A673 (cell line): Measurements from ENCODE around the gene MSANTD2. TPM values are rescaled to one million over a fixed set of nuclear protein-coding genes. Genes with fewer than 3 reads are reported as not detected.

Experiments used
- BruUV-seq: library from RNA; stranded (reverse); fragments of 400-500 nt; replicated peaks from 2 replicates; lab custom pipeline; 2021; lab: Mats Ljungman, UMichigan
- CTCF ChIA-PET: fragments of 300-600 bp; sonication (Branson Sonifier 250); formaldehyde crosslinking; loops from one replicate; lab custom pipeline; 2022; ENCODE audit warnings: antibody characterized with exemption; lab: Charles Lee
- POLR2A ChIA-PET: fragments of 300-600 bp; sonication (Branson Sonifier 250); formaldehyde crosslinking; loops from one replicate; lab custom pipeline; 2022; ENCODE audit warnings: antibody characterized with exemption; ENCODE audit not compliant: low non-redundant PET; lab: Charles Lee
- DNase-seq: peaks from one replicate; pipeline ENCODE4 v3.0.0-alpha.2; 2015; ENCODE audit warnings: low spot score
- H3K27ac ChIP-seq: fragments of 200-600 bp; sonication (generic); 2 replicates; pipeline ENCODE4 v1.5.1; 2016; ENCODE audit warnings: mixed run types, low read depth, mild to moderate bottlenecking, mixed read lengths, antibody characterized with exemption, low read length; ENCODE audit not compliant: poor library complexity, severe bottlenecking
- H3K27me3 ChIP-seq: fragments of 200-600 bp; sonication (generic); replicated peaks from 2 replicates; pipeline ENCODE4 v1.6.1; 2017; ENCODE audit warnings: mixed run types, low read depth, mild to moderate bottlenecking, mixed read lengths, antibody characterized with exemption, low read length; ENCODE audit not compliant: insufficient read depth, poor library complexity
- H3K36me3 ChIP-seq: fragments of 200-600 bp; sonication (generic); 2 replicates; pipeline ENCODE4 v1.6.1; 2016; ENCODE audit warnings: mixed run types, mild to moderate bottlenecking, mixed read lengths, antibody characterized with exemption, low read length; ENCODE audit not compliant: insufficient read depth, poor library complexity, severe bottlenecking
- H3K4me1 ChIP-seq: fragments of 200-600 bp; sonication (generic); 2 replicates; pipeline ENCODE4 v1.6.1; 2017; ENCODE audit warnings: mixed run types, mild to moderate bottlenecking, mixed read lengths, antibody characterized with exemption, low read length; ENCODE audit not compliant: insufficient read depth, poor library complexity, severe bottlenecking
- H3K4me3 ChIP-seq: fragments of 200-600 bp; sonication (generic); 2 replicates; pipeline ENCODE4 v1.5.1; 2016; ENCODE audit warnings: low read depth, mixed run types, mild to moderate bottlenecking, mixed read lengths, low read length; ENCODE audit not compliant: poor library complexity, severe bottlenecking
- H3K9me3 ChIP-seq: fragments of 200-600 bp; sonication (generic); 2 replicates; pipeline ENCODE4 v1.6.1; 2016; ENCODE audit warnings: mixed run types, low read depth, mild to moderate bottlenecking, mixed read lengths, antibody characterized with exemption, low read length; ENCODE audit not compliant: poor library complexity, severe bottlenecking
- CTCF ChIP-seq: fragments of 300-800, 200-600 bp; sonication (generic); conservative IDR thresholded peaks from 2 replicates; pipeline ENCODE4 v1.5.1; 2017; ENCODE audit warnings: low read depth, mild to moderate bottlenecking, antibody characterized with exemption, low read length, moderate library complexity, mixed read lengths
- EZH2 ChIP-seq: fragments of 200-600 bp; sonication (generic); IDR thresholded peaks from 2 replicates; pipeline ENCODE4 v1.6.1; 2017; ENCODE audit warnings: borderline replicate concordance, low read depth, mild to moderate bottlenecking, mixed read lengths, antibody characterized with exemption, low read length; ENCODE audit not compliant: poor library complexity, severe bottlenecking
- intact Hi-C: fragments of 100-400 bp; cut with micrococcal nuclease; formaldehyde crosslinking; loops from one replicate; pipeline ENCODE4 v1.10.0; 2022; ENCODE audit not compliant: unreplicated experiment
- total RNA-seq: library from RNA; stranded (reverse); gene quantifications from 2 replicates; pipeline ENCODE4 v1.2.3, GENCODE V29; 2021

Gene MSANTD2
- total RNA-seq, 1 experiment from 2014 or later: 33.3 TPM

GRCh38 chr11:124814739-124815138, 14.5 kb upstream of the MSANTD2 start:
- Histone ChIP-seq H3K27ac (no peak overlapping the region), H3K27me3 (no peaks in the 10 kb centered on the region), H3K36me3 (no peaks in the 10 kb centered on the region), H3K4me1 (no peaks in the 10 kb centered on the region), H3K4me3 (no peak overlapping the region), H3K9me3 (no peaks in the 10 kb centered on the region)
- intact Hi-C loops: no loop called here
- BruUV-seq: no TSS peak
- ChIA-PET POLR2A (interaction anchor here (0.6 kb wide), 1 partner anchor 22 kb away, joined by 3 read pairs; no protein-coding TSS in a partner anchor), CTCF (interaction anchor here (0.7 kb wide), 1 partner anchor 38 kb away, joined by 10 read pairs; no protein-coding TSS in a partner anchor)
- no peak for TF ChIP-seq EZH2
- no peak for TF ChIP-seq CTCF
- DNase-seq: peak; percentile 21

- H3K27ac ChIP-seq: no peak overlapping the region
- TF ChIP-seq EZH2 (no peak), CTCF (no peak)
- BruUV-seq: no TSS peak
- intact Hi-C loops: no loop called here
- H3K4me1 ChIP-seq: no peaks in the 10 kb centered on the region
- no peaks in the 10 kb centered on the region for H3K36me3 ChIP-seq
- no peaks in the 10 kb centered on the region for H3K27me3 ChIP-seq
- no peaks in the 10 kb centered on the region for H3K9me3 ChIP-seq
- POLR2A ChIA-PET: no interaction called here
- H3K4me3 ChIP-seq: no peak overlapping the region
- DNase-seq: peak; percentile 29
- CTCF ChIA-PET: interaction anchor here (0.7 kb wide), 1 partner anchor 19 kb away, joined by 5 read pairs; no protein-coding TSS in a partner anchor
Observed at GRCh38 chr11:124812876-124813275, 12.7 kb upstream of the MSANTD2 start.

GRCh38 chr11:124811399-124812125, 11.4 kb upstream of the MSANTD2 start:
- DNase-seq: no peak
- H3K9me3 ChIP-seq: no peaks in the 10 kb centered on the region
- H3K4me1 ChIP-seq: no peaks in the 10 kb centered on the region
- no peaks in the 10 kb centered on the region for H3K36me3 ChIP-seq
- no peak overlapping the region for H3K27ac ChIP-seq
- intact Hi-C loops: no loop called here
- CTCF ChIA-PET: no interaction called here
- H3K27me3 ChIP-seq: no peaks in the 10 kb centered on the region
- POLR2A ChIA-PET: no interaction called here
- no TSS peak for BruUV-seq
- no peak overlapping the region for H3K4me3 ChIP-seq
- TF ChIP-seq EZH2 (no peak), CTCF (no peak)
